HEK293T (cell line): ENCODE measurements around the gene SLC6A17.

ENCODE experiments used
- ARNT ChIP-seq: fragments of 450-650 bp; IDR thresholded peaks from 2 replicates; pipeline ENCODE4 v1.6.1; 2017; ENCODE audit warnings: mild to moderate bottlenecking
- BHLHE40 ChIP-seq: fragments of 450-650 bp; IDR thresholded peaks from 2 replicates; pipeline ENCODE4 v1.6.1; 2016; ENCODE audit warnings: mild to moderate bottlenecking, moderate library complexity, borderline replicate concordance
- CTBP1 ChIP-seq: fragments of 450-650 bp; IDR thresholded peaks from 2 replicates; pipeline ENCODE4 v1.6.1; 2016; ENCODE audit warnings: borderline replicate concordance
- ELF4 ChIP-seq: fragments of 450-650 bp; IDR thresholded peaks from 2 replicates; pipeline ENCODE4 v1.6.1; 2017; ENCODE audit warnings: antibody characterized with exemption
- FOXM1 ChIP-seq: fragments of 450-650 bp; IDR thresholded peaks from 2 replicates; pipeline ENCODE4 v1.6.1; 2017; ENCODE audit warnings: mild to moderate bottlenecking, borderline replicate concordance
- HDGF ChIP-seq: fragments of 450-650 bp; IDR thresholded peaks from 2 replicates; pipeline ENCODE4 v1.6.1; 2017; ENCODE audit warnings: antibody characterized with exemption, borderline replicate concordance
- L3MBTL2 ChIP-seq: fragments of 450-650 bp; conservative IDR thresholded peaks from 2 replicates; pipeline ENCODE4 v1.6.1; 2016; ENCODE audit warnings: mild to moderate bottlenecking
- SP1 ChIP-seq: fragments of 450-650 bp; IDR thresholded peaks from 2 replicates; pipeline ENCODE4 v1.6.1; 2017
- SUZ12 ChIP-seq: fragments of 450-650 bp; IDR thresholded peaks from 2 replicates; pipeline ENCODE4 v1.6.1; 2016; ENCODE audit warnings: mild to moderate bottlenecking
- TF ChIP-seq, protein P1 (sequence below): fragments of 450-650 bp; IDR thresholded peaks from 2 replicates; pipeline ENCODE4 v1.6.1; 2016

- no peak for TF ChIP-seq SUZ12
- TF ChIP-seq SP1, result no peak
- TF ChIP-seq ELF4, result no peak
- no peak for TF ChIP-seq ARNT
- TF ChIP-seq, protein P1, sequence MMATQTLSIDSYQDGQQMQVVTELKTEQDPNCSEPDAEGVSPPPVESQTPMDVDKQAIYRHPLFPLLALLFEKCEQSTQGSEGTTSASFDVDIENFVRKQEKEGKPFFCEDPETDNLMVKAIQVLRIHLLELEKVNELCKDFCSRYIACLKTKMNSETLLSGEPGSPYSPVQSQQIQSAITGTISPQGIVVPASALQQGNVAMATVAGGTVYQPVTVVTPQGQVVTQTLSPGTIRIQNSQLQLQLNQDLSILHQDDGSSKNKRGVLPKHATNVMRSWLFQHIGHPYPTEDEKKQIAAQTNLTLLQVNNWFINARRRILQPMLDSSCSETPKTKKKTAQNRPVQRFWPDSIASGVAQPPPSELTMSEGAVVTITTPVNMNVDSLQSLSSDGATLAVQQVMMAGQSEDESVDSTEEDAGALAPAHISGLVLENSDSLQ, result no peak
- TF ChIP-seq BHLHE40, result no peak
- no peak for TF ChIP-seq CTBP1
- no peak for TF ChIP-seq HDGF
- no peak for TF ChIP-seq L3MBTL2
- no peak for TF ChIP-seq FOXM1
Observed at GRCh38 chr1:110148961-110149360, 1.3 kb upstream of the SLC6A17 start.
